OCI-LY3 (cell line): ENCODE results near the gene RAMP1.

Experiments used
- H2AFZ ChIP-seq: fragments of 200-600, 300-600 bp; shearing (Covaris generic); 2 replicates; pipeline ENCODE4 v1.6.0; 2014; ENCODE audit warnings: antibody characterized with exemption, low read depth, low read length
- H3K27ac ChIP-seq: fragments of 200-600, 300-600 bp; sonication (generic); 2 replicates; pipeline ENCODE4 v1.5.1; 2014; ENCODE audit warnings: mild to moderate bottlenecking, low read length, moderate library complexity, mixed read lengths
- H3K27me3 ChIP-seq: fragments of 200-600, 300-600 bp; sonication (generic); 2 replicates; pipeline ENCODE4 v1.6.1; 2014; ENCODE audit warnings: low read depth, low read length, mixed read lengths
- H3K36me3 ChIP-seq: fragments of 200-600, 300-600 bp; sonication (generic); replicated peaks from 2 replicates; pipeline ENCODE3; 2014; ENCODE audit warnings: low read depth, low read length, mixed read lengths
- H3K4me1 ChIP-seq: fragments of 300-600, 200-600 bp; sonication (generic); 2 replicates; pipeline ENCODE4 v1.6.1; 2014; ENCODE audit warnings: low read length, mixed read lengths
- H3K4me2 ChIP-seq: fragments of 200-600, 300-600 bp; sonication (generic); 2 replicates; pipeline ENCODE4 v1.6.1; 2014; ENCODE audit warnings: low read length, mixed read lengths
- H3K4me3 ChIP-seq: fragments of 300-600, 200-600 bp; sonication (generic); 2 replicates; pipeline ENCODE4 v1.5.1; 2014; ENCODE audit warnings: antibody characterized with exemption, mild to moderate bottlenecking, low read length, moderate library complexity
- H3K79me2 ChIP-seq: fragments of 300-600, 200-600 bp; shearing (Covaris generic); 2 replicates; pipeline ENCODE4 v1.6.1; 2014; ENCODE audit warnings: mild to moderate bottlenecking, low read length, mixed read lengths
- H3K9ac ChIP-seq: fragments of 300-600, 200-600 bp; shearing (Covaris generic); 2 replicates; pipeline ENCODE4 v1.6.0; 2014; ENCODE audit warnings: mild to moderate bottlenecking, low read length, moderate library complexity
- H3K9me3 ChIP-seq: fragments of 200-600, 300-600 bp; shearing (Covaris generic); 2 replicates; pipeline ENCODE4 v1.6.1; 2014; ENCODE audit warnings: low read length, mixed read lengths; ENCODE audit not compliant: insufficient read depth
- H4K20me1 ChIP-seq: fragments of 200-600, 300-600 bp; sonication (generic); 2 replicates; pipeline ENCODE4 v1.6.1; 2016; ENCODE audit warnings: low read length, mixed read lengths; ENCODE audit not compliant: insufficient read depth
- EZH2phosphoT487 ChIP-seq: fragments of 200-600 bp; shearing (Covaris generic); IDR thresholded peaks from 2 replicates; pipeline ENCODE4 v1.6.1; 2018; ENCODE audit warnings: antibody characterized with exemption, mixed run types, low read depth
- TF ChIP-seq, protein P1 (sequence below): fragments of 200-600, 300-600 bp; sonication (generic); IDR thresholded peaks from 2 replicates; pipeline ENCODE4 v1.5.1; 2014; ENCODE audit warnings: antibody characterized with exemption, low read length, low read depth

The RAMP1 gene

DNA sequence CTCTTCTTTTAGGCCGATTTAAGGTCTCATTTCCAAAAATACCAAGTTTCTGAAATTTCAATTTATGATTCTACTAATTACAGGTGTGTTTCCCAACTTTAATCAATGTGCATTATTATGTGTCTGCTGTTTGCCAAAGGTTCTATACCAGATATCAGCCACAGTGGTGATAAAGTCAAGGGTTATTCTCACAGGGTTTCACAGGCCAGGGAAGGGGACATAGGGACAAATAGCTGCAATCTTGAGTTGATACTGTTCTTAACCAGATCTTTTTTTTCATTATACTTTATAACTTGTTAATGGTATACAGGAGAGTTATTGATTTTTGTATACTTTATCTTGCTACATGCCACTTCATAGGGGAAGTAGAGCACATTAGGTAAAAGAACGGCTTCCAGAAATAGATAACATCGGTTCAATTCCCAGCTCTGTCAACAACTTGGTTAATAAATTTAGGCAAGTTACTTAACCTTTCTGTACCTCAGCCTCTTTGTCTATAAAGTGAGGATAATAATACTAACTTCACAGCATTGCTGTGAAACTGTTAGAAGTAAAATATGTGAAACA lies 31.9 kb upstream of the RAMP1 start:
- H3K4me2 ChIP-seq = no peak overlapping the region
- no peak overlapping the region for H2AFZ ChIP-seq
- no peaks in the 10 kb centered on the region for H4K20me1 ChIP-seq
- no peaks in the 10 kb centered on the region for H3K79me2 ChIP-seq
- H3K4me1 ChIP-seq = 0 out of 2 replicates have a peak, but pooled peaks cover 4% of the 10 kb centered on the region
- no peak overlapping the region for H3K27ac ChIP-seq
- no peaks in the 10 kb centered on the region for H3K9me3 ChIP-seq
- no peaks in the 10 kb centered on the region for H3K27me3 ChIP-seq
- H3K4me3 ChIP-seq = no peak overlapping the region
- no peaks in the 10 kb centered on the region for H3K36me3 ChIP-seq
- TF ChIP-seq EZH2phosphoT487 = no peak
- TF ChIP-seq, protein P1, sequence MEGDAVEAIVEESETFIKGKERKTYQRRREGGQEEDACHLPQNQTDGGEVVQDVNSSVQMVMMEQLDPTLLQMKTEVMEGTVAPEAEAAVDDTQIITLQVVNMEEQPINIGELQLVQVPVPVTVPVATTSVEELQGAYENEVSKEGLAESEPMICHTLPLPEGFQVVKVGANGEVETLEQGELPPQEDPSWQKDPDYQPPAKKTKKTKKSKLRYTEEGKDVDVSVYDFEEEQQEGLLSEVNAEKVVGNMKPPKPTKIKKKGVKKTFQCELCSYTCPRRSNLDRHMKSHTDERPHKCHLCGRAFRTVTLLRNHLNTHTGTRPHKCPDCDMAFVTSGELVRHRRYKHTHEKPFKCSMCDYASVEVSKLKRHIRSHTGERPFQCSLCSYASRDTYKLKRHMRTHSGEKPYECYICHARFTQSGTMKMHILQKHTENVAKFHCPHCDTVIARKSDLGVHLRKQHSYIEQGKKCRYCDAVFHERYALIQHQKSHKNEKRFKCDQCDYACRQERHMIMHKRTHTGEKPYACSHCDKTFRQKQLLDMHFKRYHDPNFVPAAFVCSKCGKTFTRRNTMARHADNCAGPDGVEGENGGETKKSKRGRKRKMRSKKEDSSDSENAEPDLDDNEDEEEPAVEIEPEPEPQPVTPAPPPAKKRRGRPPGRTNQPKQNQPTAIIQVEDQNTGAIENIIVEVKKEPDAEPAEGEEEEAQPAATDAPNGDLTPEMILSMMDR = no peak
- H3K9ac ChIP-seq = no peak overlapping the region

DNA sequence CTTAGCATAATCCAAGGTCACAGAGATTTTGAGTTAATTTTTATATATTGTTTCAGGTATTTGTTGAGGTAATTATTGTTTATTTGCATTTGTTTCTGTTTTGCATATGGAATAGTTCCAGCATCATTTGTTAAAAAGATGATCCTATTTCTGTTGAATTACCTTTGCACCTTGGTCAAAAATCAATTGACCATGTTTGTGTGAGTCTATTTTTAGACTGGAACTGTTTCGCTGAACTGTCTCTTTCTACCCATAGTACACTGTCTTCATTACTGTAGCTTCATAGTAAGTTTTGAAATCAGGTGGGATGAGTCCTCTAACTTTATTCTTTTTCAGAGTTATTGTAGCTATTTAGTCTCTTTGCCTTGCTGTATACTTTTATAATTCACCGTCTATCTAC lies 28.9 kb upstream of the RAMP1 start:
- no peak overlapping the region for H3K9ac ChIP-seq
- no peaks in the 10 kb centered on the region for H3K79me2 ChIP-seq
- no peak overlapping the region for H2AFZ ChIP-seq
- no peak overlapping the region for H3K4me2 ChIP-seq
- no peaks in the 10 kb centered on the region for H4K20me1 ChIP-seq
- H3K9me3 ChIP-seq = no peaks in the 10 kb centered on the region
- no peaks in the 10 kb centered on the region for H3K36me3 ChIP-seq
- TF ChIP-seq, protein P1 = no peak
- TF ChIP-seq EZH2phosphoT487 = no peak
- H3K27me3 ChIP-seq = no peaks in the 10 kb centered on the region
- no peak overlapping the region for H3K4me3 ChIP-seq
- no peaks in the 10 kb centered on the region for H3K4me1 ChIP-seq
- no peak overlapping the region for H3K27ac ChIP-seq

DNA sequence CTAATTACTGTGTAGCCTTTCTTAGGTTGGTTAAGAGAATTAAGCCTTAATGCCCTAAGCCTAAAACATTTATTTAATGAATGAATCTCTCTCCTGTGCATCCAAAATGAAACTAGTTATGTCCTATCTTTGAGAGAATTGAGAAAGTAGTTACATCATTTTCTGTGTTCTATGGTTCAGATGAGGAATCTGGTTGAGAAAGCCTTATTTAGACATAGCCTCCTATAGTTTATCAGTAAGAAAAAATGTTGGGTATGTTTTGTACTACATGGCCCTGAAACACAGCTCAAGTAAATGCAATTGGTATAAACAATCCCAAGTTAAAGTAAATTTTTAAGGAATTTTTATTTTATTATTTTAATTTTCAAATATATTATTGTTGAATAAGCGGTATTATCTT lies 25.9 kb upstream of the RAMP1 start:
- no peak overlapping the region for H3K9ac ChIP-seq
- H4K20me1 ChIP-seq = no peaks in the 10 kb centered on the region
- H3K27me3 ChIP-seq = no peaks in the 10 kb centered on the region
- no peaks in the 10 kb centered on the region for H3K9me3 ChIP-seq
- no peaks in the 10 kb centered on the region for H3K36me3 ChIP-seq
- H3K4me3 ChIP-seq = no peak overlapping the region
- H3K4me1 ChIP-seq = no peaks in the 10 kb centered on the region
- no peak overlapping the region for H3K27ac ChIP-seq
- TF ChIP-seq EZH2phosphoT487 = no peak
- TF ChIP-seq, protein P1 = no peak
- no peaks in the 10 kb centered on the region for H3K79me2 ChIP-seq
- no peak overlapping the region for H3K4me2 ChIP-seq
- no peak overlapping the region for H2AFZ ChIP-seq

DNA sequence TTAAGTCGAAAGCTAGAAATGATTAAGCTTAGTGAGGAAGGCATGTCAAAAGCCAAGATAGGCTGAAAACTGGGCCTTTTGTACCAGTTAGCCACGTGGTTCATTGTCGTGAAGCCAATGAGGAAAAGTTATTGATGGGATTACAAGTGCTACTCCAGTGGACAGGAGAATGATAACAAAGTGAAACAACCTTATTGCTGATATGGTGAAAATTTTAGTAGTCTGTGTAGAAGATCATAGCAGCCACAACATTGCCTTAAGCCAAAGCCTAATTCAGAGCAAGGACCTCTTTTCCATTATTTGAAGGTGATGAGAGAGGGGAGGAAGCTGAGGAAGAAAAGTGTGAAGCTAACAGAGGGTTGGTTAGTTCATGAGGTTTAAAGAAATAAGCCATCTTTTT lies 24.1 kb upstream of the RAMP1 start:
- H3K9me3 ChIP-seq = no peaks in the 10 kb centered on the region
- no peaks in the 10 kb centered on the region for H3K4me1 ChIP-seq
- H3K27me3 ChIP-seq = no peaks in the 10 kb centered on the region
- H2AFZ ChIP-seq = no peak overlapping the region
- H3K36me3 ChIP-seq = no peaks in the 10 kb centered on the region
- no peaks in the 10 kb centered on the region for H3K79me2 ChIP-seq
- no peak overlapping the region for H3K4me3 ChIP-seq
- no peak for TF ChIP-seq EZH2phosphoT487
- TF ChIP-seq, protein P1 = no peak
- H3K27ac ChIP-seq = no peak overlapping the region
- no peak overlapping the region for H3K9ac ChIP-seq
- H4K20me1 ChIP-seq = no peaks in the 10 kb centered on the region
- H3K4me2 ChIP-seq = no peak overlapping the region
